HEK293 (cell line): ENCODE measurements around the gene LTV1.

Experiments
- CTCF ChIA-PET: fragments of 350-600 bp; formaldehyde crosslinking; extraction: SDS; loops from one replicate; lab custom pipeline; 2021; ENCODE audit warnings: antibody characterized with exemption; lab: Yijun Ruan, JAX
- POLR2A ChIA-PET: fragments of 300-600 bp; formaldehyde crosslinking; extraction: SDS; loops from one replicate; lab custom pipeline; 2020; ENCODE audit warnings: antibody characterized with exemption, inconsistent platforms; lab: Yijun Ruan, JAX
- H3K27ac ChIP-seq: fragments of 200-500 bp; sonication (Bioruptor generic); 2 replicates; pipeline ENCODE4 v1.5.1; 2014; ENCODE audit warnings: low read depth, low read length, control low read depth, inconsistent platforms; ENCODE audit errors: extremely low read depth
- H3K36me3 ChIP-seq, 2 experiments: fragments of 200-500 bp in 1 of 2; sonication (Bioruptor generic) in 1 of 2; 1 replicate in 1 of 2; 2 replicates in 1 of 2; pipeline ENCODE4 v1.5.1; 2014 to 2017; ENCODE audit warnings: inconsistent platforms in 2 of 2, low read length in 2 of 2; ENCODE audit not compliant: control insufficient read depth in 2 of 2, insufficient read depth in 1 of 2
- H3K4me1 ChIP-seq: fragments of 200-500 bp; sonication (Bioruptor generic); 2 replicates; pipeline ENCODE4 v1.5.1; 2014; ENCODE audit warnings: mild to moderate bottlenecking, low read length, inconsistent platforms; ENCODE audit not compliant: control insufficient read depth, insufficient read depth
- H3K4me3 ChIP-seq: 2 replicates; pipeline ENCODE4 v1.5.1; 2011; ENCODE audit warnings: low read depth, mild to moderate bottlenecking, control low read depth, low read length, moderate library complexity
- H3K9me3 ChIP-seq: fragments of 200-500 bp; sonication (Bioruptor generic); 2 replicates; pipeline ENCODE4 v1.5.1; 2014; ENCODE audit warnings: low read depth, low read length, inconsistent platforms; ENCODE audit not compliant: control insufficient read depth, insufficient read depth
- GLI2 ChIP-seq: fragments of 450-650 bp; formaldehyde crosslinking; IDR thresholded peaks from 2 replicates; pipeline ENCODE4; 2017; ENCODE audit warnings: missing biosample characterization, missing genetic modification characterization, low read depth, borderline replicate concordance
- INSM2 ChIP-seq: fragments of 450-650 bp; formaldehyde crosslinking; IDR thresholded peaks from 2 replicates; pipeline ENCODE4 v1.5.1; 2016; ENCODE audit warnings: missing biosample characterization, missing genetic modification characterization
- SCRT1 ChIP-seq: fragments of 450-650 bp; formaldehyde crosslinking; IDR thresholded peaks from 2 replicates; pipeline ENCODE4 v1.5.1; 2016; ENCODE audit warnings: missing biosample characterization, missing genetic modification characterization, borderline replicate concordance
- SETDB1 ChIP-seq: IDR thresholded peaks from one replicate; pipeline ENCODE4 v1.6.1; 2017; ENCODE audit warnings: mild to moderate bottlenecking, low read length, moderate library complexity, mixed read lengths; ENCODE audit not compliant: insufficient read length
- TSHZ1 ChIP-seq: fragments of 450-650 bp; formaldehyde crosslinking; IDR thresholded peaks from 2 replicates; pipeline ENCODE4 v1.5.1; 2016; ENCODE audit warnings: missing biosample characterization, missing genetic modification characterization, borderline replicate concordance
- ZBTB21 ChIP-seq: fragments of 450-650 bp; formaldehyde crosslinking; IDR thresholded peaks from 2 replicates; pipeline ENCODE4 v1.5.1; 2017; ENCODE audit warnings: missing biosample characterization, missing genetic modification characterization
- ZNF16 ChIP-seq: fragments of 450-650 bp; formaldehyde crosslinking; IDR thresholded peaks from 2 replicates; pipeline ENCODE4 v1.5.1; 2016; ENCODE audit warnings: low read depth, missing biosample characterization, missing genetic modification characterization
- ZNF174 ChIP-seq: fragments of 450-650 bp; formaldehyde crosslinking; IDR thresholded peaks from 2 replicates; pipeline ENCODE4 v1.5.0; 2017; ENCODE audit warnings: missing biosample characterization, mild to moderate bottlenecking, missing genetic modification characterization
- ZNF19 ChIP-seq: fragments of 450-650 bp; formaldehyde crosslinking; IDR thresholded peaks from 2 replicates; pipeline ENCODE4; 2016; ENCODE audit warnings: missing biosample characterization, missing genetic modification characterization, low read depth
- ZNF24 ChIP-seq: fragments of 450-650 bp; formaldehyde crosslinking; IDR thresholded peaks from 2 replicates; pipeline ENCODE4 v1.5.1; 2016; ENCODE audit warnings: missing biosample characterization, missing genetic modification characterization
- ZNF292 ChIP-seq: fragments of 450-650 bp; formaldehyde crosslinking; IDR thresholded peaks from 2 replicates; pipeline ENCODE4 v1.5.1; 2016; ENCODE audit warnings: low read depth, missing biosample characterization, missing genetic modification characterization, borderline replicate concordance
- ZNF354C ChIP-seq: fragments of 450-650 bp; formaldehyde crosslinking; IDR thresholded peaks from 2 replicates; pipeline ENCODE4 v1.5.1; 2016; ENCODE audit warnings: missing biosample characterization, missing genetic modification characterization, low read depth, borderline replicate concordance
- ZNF366 ChIP-seq: fragments of 450-650 bp; formaldehyde crosslinking; conservative IDR thresholded peaks from 2 replicates; pipeline ENCODE4 v1.5.1; 2016; ENCODE audit warnings: missing biosample characterization, missing genetic modification characterization
- ZNF501 ChIP-seq: fragments of 450-650 bp; formaldehyde crosslinking; IDR thresholded peaks from 2 replicates; pipeline ENCODE4 v1.5.1; 2016; ENCODE audit warnings: missing biosample characterization, missing genetic modification characterization
- ZNF510 ChIP-seq: fragments of 450-650 bp; formaldehyde crosslinking; IDR thresholded peaks from 2 replicates; pipeline ENCODE4 v1.5.1; 2018; ENCODE audit warnings: mild to moderate bottlenecking, missing genetic modification characterization, missing biosample characterization; ENCODE audit not compliant: insufficient replicate concordance
- ZNF529 ChIP-seq: fragments of 450-650 bp; formaldehyde crosslinking; IDR thresholded peaks from 2 replicates; pipeline ENCODE4 v1.5.1; 2017; ENCODE audit warnings: missing genetic modification characterization, missing biosample characterization; ENCODE audit not compliant: insufficient replicate concordance
- ZNF530 ChIP-seq: fragments of 450-650 bp; formaldehyde crosslinking; IDR thresholded peaks from 2 replicates; pipeline ENCODE4 v1.5.1; 2016; ENCODE audit warnings: low read depth, missing biosample characterization, missing genetic modification characterization
- ZNF549 ChIP-seq: fragments of 450-650 bp; IDR thresholded peaks from 2 replicates; pipeline ENCODE4 v1.5.1; 2018; ENCODE audit warnings: missing biosample characterization, missing genetic modification characterization, mild to moderate bottlenecking, inconsistent platforms, moderate library complexity
- ZNF585B ChIP-seq: fragments of 450-650 bp; formaldehyde crosslinking; IDR thresholded peaks from 2 replicates; pipeline ENCODE4 v1.5.1; 2016; ENCODE audit warnings: missing biosample characterization, missing genetic modification characterization
- ZNF624 ChIP-seq: fragments of 450-650 bp; formaldehyde crosslinking; IDR thresholded peaks from 2 replicates; pipeline ENCODE4 v1.5.1; 2017; ENCODE audit warnings: missing biosample characterization, missing genetic modification characterization

LTV1 gene

GRCh38 chr6:143901885-143902750, 59.0 kb downstream of the LTV1 start:
- TF ChIP-seq ZNF501 (tag by site-specific recombination) = no peak
- no peak for TF ChIP-seq ZNF24 (tag by site-specific recombination)
- TF ChIP-seq ZNF624 (tag by site-specific recombination) = no peak
- TF ChIP-seq GLI2 = no peak
- no peak for TF ChIP-seq ZNF174 (tag by site-specific recombination)
- no peak for TF ChIP-seq ZNF366 (tag by site-specific recombination)
- no peak for TF ChIP-seq ZNF530
- no peak for TF ChIP-seq INSM2 (tag by site-specific recombination)
- no peak for TF ChIP-seq TSHZ1
- TF ChIP-seq ZNF16 (tag by site-specific recombination) = no peak
- no peak for TF ChIP-seq ZBTB21 (tag by site-specific recombination)
- no peak for TF ChIP-seq ZNF292
- TF ChIP-seq ZNF354C (tag by site-specific recombination) = no peak
- no peak for TF ChIP-seq ZNF585B
- Histone ChIP-seq H3K36me3 (no peaks in the 10 kb centered on the region), H3K9me3 (no peaks in the 10 kb centered on the region), H3K27ac (no peak overlapping the region), H3K4me3 (no peak overlapping the region), H3K4me1 (no peaks in the 10 kb centered on the region)
- CTCF ChIA-PET = no interaction called here
- POLR2A ChIA-PET = interaction anchor here (0.6 kb wide), 1 partner anchor 1115 kb away, joined by 4 read pairs; no protein-coding TSS in a partner anchor

GRCh38 chr6:143902827-143903226, 59.7 kb downstream of the LTV1 start:
- Histone ChIP-seq H3K36me3 (no peaks in the 10 kb centered on the region), H3K4me1 (no peaks in the 10 kb centered on the region), H3K27ac (no peak overlapping the region), H3K4me3 (no peak overlapping the region), H3K9me3 (no peaks in the 10 kb centered on the region)
- TF ChIP-seq ZNF19 (no peak), SCRT1 (no peak), ZNF549 (tag by site-specific recombination) (no peak)
- CTCF ChIA-PET = interaction anchor here (0.7 kb wide), 1 partner anchor 481 kb away, joined by 4 read pairs; no protein-coding TSS in a partner anchor
- POLR2A ChIA-PET = interaction anchor here (0.6 kb wide), 1 partner anchor 1116 kb away, joined by 4 read pairs; no protein-coding TSS in a partner anchor

- no peak for TF ChIP-seq ZNF510 (tag by site-specific recombination)
- peak; percentile 71 for TF ChIP-seq ZNF529
- peak; percentile 62 for TF ChIP-seq SETDB1
- Histone ChIP-seq H3K36me3 (no peaks in the 10 kb centered on the region), H3K27ac (no peak overlapping the region), H3K9me3 (no peaks in the 10 kb centered on the region), H3K4me3 (no peak overlapping the region), H3K4me1 (no peaks in the 10 kb centered on the region)
- ChIA-PET POLR2A (no interaction called here), CTCF (interaction anchor here (3.6 kb wide), 1 partner anchor 30 kb away, joined by 14 read pairs; no protein-coding TSS in a partner anchor)
Measured at GRCh38 chr6:143911028-143911427, 67.9 kb downstream of the LTV1 start.
